ENCODE data around the gene KLF13.

Gene KLF13

DNA sequence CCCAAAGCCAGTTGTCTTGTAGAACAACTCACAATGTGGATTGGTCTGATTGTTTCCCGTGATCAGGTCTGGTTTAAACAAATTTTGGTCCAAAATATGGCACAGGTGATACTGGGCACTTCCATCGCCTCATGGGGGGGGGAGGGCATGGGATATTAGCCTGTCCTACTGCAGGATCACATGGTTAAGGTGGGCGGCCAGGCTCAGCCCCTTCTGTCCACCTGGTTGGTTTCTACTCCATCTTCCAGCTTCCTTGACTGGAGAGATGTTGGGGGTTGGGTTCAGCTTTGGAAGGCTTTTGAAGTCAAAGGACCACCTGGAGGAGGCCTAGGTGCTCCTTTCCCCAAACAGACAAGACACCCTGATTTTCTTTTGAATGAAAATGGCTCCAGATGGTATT lies 7.2 kb downstream of the KLF13 start:
- no peak for DNase-seq

DNA sequence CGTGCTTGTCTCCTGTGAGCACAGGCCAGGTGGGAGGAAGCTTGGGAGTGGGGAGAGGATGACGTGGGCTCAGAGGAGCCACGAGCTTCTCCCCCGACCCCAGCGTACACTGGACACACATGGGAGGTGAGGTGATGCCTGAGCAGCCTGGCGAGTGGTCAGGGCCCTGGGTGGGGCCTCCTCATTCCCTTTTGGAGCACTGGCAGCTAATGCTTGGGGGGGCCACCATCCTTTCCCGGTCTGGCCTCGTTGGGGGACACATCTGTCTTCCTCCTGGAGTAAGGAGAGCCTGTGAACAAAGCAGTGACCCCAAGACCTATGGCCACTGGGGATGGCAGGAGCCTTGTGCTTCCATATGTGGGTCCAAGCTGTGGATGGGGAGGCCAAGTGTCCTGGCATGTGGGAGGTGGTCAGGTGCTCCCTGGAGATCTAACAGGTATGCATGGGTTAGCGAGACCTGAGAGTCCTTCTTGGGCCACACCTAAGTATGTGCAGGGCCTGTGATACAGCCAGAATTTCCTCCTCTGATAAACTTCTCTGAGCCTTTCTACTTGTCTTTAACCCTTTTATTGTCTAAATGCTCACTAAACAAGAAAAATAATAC lies 9.5 kb downstream of the KLF13 start:
- DNase-seq = no peak

DNA sequence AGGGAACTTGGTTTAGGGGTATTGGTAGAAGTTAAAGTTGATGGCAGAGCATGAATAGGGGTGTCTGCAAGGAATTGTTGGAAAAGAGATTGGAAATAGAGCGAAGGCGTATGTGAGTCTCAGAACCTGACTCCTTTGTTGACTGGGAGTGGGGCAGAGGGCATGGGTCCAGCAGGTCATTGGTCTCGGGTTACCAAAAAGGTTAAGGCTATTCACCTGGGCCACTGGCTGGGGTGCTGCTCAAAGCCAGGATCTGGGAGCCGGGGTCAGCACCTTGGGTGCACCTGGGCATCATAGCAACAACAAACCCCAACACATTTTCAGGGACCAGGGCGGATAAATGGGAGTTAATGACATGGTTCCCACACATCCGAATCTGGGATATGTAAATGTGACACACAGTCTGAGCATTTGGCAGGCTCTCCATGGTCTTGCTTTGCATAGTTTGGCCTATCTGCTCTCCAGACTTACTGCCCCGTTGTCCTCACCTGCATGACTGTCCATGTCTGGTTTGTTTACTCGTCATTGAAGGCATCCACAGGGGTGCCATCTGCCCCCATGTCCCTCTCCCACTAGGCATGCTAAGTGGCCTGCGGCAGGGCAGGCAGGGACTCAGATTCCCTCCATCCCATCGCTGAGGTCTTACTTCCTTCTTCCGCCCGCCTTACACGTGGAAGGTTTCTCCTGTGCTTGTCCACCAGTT lies 10.1 kb downstream of the KLF13 start:
- no peak for DNase-seq

DNA sequence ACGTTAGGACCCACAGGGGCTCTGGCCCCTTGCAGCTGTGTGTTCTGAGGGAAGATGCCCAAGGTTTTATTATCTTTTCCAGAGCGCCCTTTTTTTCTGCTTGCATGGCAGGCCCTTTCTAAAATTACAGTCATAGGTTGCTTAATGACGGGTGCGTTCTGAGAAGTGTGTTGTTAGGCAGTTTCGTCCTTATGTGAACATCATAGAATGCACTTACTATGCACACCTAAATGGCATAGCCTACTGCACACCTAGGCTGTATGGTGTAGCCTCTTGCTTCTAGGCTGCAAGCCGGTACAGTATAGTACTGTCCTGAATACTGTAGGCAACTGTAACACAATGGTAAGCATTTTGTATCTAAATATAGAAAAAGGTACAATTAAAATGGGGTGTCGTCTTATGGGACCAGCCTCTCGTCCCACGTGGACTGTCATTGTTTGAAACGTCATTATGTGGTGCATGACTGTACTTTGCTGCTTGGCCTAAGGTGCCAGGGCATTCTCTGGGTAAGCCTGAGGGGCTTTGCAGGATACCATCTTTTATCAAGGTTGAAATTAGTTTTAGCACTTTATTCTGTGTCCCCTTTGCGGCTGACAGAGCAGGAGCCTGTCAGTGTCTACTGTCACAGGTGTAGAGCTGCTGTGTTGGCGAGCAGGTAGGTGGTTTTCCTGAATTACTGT lies 10.9 kb downstream of the KLF13 start:
- no peak for DNase-seq

DNA sequence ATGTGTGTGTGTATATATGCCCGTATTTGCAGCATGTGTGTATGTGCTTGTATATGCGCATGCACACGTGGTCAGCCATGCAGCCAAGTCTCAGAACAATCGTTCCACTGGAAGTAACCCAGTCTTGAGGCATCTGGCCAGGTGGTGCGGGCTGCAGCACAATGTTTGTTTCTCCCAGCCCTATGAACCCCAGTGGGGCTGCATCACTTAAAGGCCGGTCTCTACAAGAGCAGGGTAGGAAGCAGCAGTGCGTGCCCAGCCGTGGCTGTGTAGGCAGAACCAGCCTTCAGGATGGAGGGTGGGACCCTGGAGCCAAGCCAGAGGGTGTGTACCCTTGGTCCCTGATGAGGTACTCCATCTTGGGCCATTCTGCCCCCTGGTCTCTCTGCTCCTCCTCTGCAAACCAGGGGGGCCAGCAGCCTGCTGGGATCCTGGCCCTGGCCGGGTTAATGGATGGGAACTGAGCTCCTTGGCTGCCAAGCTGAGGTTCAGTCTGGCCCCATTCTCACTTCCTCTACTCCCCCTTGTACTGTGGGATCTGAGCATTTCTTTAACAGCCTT lies 11.8 kb downstream of the KLF13 start:
- no peak for DNase-seq

DNA sequence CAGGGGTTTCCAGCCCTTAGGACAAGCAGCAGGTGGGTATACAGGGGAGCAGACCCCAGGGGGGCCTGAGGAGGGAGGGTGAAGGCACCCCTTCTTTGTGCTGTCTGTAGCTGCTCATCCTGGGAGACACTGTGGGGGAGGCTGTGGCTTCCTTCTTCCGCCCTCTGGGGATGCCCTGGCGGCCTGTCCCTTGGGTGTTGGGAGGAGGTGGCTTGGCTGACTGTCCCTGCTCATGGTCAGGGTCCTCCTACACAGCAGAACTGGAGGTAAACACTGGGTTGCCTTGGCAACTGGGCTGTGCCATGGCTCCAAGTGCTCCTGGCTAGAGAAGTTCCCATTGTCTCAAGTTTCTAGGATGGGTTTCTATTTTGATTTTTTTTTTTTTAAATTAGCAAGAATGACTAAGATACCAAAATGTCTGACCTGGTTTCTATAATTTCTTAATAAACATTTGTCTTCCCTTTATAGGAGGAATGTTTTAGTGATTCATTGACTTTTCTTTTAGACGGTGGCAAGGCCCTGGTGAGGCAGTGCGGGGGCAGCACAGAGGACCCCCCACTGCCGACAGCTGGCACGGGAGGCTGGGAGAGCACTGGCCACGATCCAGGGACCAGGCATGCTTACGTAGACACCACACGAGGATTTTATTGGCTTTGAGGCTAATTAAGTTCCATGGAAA lies 12.4 kb downstream of the KLF13 start:
- DNase-seq = peak in 1 of 4 experiments; percentile 18

DNA sequence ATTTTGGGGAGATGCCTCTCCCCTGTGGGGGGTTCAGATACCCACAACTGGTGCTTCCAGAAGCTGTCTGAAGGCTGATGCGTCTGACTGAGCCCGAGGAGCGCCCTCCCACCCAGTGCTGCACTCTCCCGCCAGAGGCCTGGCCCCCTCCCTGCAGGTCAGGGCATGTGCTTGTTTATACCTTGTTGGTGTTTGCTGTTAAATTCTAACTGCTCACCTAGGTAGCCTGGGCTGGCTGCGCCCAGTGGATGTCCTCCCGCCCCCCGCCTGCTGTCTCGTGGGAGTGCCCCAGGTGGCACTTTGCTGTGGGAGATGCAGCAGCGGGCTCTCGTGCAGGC lies 12.9 kb downstream of the KLF13 start:
- DNase-seq = no peak

DNA sequence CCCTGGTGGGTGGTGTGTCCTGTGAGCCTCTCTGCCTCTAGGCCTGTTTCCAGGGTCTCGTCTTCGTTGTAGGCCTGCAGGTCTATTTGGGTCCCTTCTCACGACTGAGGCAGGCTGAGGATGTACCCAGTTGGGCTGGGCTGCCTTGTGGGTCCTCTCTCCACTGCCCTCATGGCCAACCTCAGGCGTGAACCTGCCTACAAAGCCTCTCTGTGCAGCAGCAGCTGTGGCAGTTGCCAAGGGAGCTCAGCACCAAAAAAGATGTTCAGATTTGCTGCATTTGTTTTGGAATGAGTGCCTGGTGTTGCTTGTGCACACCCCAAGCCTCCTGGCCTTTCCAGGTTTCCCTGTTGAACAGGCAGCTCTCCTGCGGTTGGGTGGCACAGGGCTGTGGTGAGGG lies 13.4 kb downstream of the KLF13 start:
- DNase-seq = no peak

DNA sequence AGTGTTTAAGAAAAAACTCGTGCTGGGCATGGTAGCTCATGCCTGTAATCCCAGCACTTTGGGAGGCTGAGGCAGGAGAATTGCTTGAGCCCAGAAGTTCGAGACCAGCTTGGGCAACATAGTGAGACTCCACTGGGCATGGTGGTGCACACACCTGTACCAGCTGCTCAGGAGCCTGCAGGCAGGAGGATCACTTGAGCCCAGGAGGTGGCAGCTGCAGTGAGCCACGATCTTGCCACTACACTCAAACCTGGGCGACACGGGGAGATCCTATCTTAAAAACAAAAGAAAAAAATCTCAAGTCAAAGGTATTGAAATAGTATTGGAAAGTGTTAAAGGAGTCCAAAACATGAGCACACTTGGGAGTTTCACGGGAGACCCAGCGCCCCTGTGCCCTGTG lies 14.0 kb downstream of the KLF13 start:
- DNase-seq = no peak

DNA sequence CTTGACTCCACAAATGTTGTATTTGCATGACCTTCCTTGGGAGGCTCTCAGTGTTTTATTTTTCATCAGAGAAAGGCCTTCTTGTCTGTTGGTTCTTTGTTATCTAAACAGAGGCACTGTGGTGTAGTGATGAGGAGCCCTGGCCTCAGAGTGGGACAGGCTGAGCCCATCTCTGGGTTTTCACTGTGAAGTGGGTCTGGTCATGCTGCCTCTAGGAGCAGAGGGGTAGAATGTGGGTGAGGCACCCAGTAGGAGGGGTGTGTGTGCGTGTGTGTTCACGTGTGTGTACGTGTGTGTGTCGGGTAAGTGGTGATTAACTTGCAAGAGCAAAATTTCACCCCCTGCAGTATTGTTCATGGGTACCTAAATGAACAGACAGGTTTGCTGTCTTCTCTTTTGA lies 14.4 kb downstream of the KLF13 start:
- DNase-seq = no peak

DNA sequence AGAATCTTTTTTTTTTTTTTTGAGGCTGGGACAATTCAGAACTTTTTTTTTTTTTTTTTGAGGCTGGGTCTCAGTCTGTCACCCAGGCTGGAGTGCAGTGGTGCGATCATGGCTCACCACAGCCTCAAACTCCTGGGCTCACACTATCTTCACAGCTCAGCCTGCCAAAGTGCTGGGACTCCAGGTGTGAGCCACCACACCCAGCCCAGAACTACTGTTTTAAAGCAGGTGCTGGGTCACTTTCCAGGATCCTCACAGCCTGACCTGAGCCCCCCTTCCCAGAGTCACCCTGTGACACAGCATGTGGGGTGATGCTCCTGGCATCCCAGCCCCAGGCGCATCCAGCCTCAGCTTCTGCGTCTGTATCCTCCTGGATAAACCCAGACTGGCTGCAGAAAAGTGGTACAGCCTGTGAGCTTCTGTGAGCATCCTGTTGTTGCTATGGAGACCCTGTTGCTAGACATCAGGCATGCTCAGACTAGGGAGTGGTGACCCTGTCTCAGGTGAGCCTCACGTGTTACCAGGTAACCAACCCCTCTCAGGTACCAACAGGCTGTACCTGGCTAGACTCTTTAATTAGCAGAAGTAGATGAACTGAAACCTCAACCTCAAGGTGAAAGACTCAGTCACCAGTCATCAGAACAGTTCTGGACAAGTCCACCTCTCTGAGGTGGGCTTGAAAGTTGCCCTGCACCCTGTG lies 15.0 kb downstream of the KLF13 start:
- no peak for DNase-seq

DNA sequence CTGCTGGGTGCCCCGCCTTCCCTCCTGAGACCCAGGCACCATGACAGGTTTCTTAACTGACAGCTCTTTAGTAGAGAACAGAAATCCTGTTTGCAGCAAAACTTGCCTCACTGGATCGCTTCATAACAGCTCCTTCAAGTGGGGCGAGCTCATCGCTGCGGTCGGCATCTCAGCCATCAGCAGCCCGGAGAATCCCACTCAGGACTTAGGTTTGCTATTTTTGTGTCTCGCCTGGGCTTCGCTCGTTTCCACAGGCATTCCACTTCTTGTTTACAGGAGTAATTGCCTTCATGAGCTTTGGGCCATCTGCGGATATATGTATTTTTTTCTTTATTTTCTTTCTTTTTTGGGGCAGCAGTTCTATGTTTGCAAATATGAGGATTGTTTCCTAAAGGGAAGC lies 15.7 kb downstream of the KLF13 start:
- no peak for DNase-seq

DNA sequence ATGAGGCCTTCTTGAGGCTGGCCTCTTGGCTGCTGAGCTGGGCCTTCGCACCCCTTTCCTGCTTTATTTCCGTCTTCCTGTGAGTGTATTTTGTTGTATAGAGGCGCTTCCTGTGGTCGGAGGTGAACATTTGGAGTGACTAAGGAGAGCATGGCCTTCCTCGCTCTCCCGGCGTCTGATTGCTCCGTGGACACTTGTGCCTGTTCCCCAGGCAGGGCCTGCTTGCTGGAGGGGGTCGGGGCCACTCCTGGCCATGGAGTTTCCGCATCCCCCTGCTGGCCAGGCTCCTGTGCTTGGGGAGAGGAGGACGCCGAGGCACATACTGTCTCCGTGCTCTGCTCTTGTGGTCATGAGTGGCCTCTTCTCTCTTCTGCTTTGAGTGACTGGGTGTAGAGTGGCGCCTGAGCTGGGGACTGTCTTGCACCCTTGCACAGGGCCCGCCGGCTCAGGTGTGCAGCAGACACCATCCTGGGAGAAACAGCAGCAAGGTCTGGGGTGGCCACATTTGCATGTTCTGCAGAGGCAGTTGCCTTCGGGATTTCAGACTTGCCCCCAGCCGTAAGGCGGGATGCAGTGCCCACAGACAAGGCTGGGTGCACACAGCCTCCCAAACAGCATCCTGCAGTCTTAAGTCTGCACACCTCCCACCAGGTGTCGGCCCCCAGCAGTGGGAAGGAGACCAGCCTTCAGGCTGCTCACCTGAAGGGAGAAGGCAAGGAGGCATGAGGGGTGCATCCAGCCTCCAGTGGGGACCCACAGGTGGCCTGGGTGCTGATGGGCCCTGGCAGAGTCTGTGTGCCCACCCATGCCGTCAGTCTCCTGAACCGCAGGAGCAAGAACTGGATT lies 16.4 kb downstream of the KLF13 start:
- DNase-seq = no peak

DNA sequence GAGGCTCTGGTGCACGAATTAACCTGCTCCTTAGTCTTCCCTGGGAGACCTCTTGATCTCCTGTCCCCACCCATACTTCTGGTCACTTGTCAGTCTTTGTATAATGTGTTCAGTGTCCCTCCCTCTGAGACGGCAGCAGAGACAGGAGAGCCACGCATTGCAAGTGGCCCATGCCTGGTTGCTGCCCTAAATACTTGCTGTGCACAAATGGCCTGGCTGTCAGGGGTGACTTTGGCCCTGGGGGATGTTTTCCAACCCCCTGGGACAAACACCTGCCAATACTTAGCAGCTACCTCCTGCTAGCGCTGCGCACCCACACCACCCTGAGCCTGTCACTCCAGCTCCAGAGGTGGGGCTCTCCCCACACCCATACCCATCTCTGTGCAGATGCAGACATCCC lies 17.2 kb downstream of the KLF13 start:
- no peak for DNase-seq

DNA sequence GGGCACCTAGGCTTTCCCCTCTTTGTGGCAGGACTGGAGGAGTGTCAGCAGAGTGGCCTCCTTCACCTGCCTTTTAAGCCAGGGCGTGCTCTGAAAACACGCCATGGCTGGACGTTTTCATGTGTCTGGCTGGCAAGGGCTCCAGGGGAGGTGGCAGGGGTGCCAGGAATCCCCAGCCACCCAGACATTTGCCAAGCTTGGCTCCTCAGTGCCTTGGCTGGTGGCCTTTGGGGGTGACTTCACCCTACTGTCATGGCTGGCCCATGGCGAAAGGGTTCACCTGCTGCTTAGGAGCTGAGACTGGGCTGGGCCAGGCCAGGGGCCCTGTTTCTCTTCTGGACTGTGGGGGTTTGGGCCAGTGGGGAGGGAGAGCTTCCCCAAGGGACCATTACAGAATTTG lies 17.6 kb downstream of the KLF13 start:
- DNase-seq = no peak

DNA sequence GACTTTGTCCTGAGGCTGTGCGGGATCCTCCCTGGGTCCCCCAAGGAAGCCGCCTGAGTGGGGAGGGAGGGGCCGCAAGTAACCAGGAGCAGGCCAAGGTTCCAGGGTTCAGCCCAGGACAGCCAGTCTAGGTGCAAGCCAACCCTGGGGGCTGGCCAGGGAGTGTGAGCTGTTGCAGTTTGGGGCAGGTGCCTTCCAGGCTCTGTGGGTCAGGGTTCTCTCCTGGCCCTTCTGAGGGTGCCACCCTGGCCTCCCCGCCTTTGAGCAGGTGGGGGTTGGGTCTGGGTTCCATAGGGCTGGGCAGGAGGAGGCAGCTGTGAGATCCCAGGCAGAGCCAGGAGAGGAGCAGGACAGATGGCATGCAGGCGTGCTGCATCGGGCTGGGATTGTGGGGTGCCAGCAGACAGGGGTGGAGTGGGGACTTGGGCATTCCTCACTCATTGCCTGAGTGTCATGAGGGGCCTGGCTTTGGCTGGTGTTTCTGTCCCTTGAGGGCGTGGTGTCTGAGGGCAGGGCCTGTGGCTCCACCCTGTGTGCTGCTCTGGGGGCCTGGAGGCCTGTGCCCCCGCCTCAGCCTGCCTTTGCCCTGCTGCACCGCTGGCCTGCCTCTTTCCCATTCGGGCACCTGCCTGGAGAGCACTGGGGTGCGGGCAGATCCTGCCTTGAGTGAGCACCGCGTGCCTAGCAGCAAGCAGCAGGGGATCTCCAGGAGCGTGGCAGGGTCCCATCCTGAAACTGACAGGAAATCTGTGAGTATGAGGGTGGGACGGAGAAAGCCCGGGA lies 18.4 kb downstream of the KLF13 start:
- no peak for DNase-seq

DNA sequence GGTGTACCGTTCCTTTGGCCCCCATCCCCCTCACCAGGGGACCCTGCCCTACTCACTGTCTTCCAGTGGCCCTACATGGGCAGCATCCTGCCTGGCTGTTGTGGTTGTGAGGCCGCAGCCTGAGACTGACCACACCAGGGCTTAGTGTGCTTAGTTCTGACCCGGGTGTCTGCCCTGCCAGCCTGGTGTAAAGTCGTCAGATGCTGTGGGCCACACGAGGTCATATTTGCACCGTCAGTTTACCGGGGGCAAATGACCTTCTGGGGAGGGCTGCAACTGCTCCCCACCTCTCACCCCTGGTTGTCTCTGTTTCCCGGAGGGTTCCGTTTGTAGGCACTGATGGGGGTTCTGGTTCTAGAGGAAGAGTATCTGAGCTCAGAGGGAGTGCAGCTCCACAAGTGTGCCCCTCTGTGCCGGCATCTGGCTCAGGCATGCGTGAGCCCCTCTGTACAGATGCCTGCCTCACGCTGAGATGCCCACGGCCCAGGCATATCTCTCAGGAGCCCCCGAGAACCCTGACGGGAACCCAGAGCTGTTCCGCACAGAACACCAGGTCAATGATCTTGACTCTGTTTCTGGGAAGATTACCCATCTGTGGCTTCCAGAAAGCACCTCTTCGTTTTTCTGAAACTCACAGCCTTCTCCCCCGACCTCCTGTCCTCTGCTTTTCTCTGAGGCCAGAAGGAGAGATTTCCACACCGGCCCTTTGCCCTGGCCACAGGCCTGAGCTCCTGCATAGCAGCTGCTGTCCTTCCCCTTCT lies 19.2 kb downstream of the KLF13 start:
- no peak for DNase-seq

DNA sequence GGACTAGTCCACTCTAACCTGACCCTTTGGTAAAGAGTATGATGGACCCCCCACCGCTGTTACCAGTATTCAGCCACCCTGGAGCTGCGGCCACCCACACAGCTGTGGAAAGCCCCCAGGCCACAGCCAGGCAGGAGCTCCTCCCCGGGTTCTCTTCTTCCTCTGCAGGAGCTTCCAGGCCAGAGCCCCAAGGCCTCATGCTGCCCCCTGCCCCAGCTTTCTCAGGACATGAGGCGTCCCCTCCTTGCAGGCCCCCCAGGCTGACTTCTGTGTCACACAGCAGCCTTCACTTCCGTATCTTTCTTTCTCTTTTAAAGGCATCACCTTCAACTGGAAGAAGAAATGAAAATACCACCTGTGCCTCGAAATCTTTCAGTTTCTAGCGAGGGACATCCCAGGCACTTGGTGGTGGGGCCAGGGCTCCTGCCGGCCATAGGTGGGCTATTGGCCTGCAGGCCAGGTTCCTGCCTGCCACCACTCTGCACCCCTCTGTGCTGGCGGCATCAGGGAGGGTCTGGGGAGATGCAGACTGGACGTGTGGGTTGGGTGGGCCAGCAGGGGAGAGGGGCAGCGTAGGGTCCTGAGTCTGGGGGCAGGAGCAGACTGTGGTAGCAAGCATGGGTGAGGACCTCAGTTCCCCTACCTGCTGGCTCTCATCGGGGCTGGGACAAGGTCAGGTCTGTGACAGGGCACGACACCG lies 19.9 kb downstream of the KLF13 start:
- no peak for DNase-seq

DNA sequence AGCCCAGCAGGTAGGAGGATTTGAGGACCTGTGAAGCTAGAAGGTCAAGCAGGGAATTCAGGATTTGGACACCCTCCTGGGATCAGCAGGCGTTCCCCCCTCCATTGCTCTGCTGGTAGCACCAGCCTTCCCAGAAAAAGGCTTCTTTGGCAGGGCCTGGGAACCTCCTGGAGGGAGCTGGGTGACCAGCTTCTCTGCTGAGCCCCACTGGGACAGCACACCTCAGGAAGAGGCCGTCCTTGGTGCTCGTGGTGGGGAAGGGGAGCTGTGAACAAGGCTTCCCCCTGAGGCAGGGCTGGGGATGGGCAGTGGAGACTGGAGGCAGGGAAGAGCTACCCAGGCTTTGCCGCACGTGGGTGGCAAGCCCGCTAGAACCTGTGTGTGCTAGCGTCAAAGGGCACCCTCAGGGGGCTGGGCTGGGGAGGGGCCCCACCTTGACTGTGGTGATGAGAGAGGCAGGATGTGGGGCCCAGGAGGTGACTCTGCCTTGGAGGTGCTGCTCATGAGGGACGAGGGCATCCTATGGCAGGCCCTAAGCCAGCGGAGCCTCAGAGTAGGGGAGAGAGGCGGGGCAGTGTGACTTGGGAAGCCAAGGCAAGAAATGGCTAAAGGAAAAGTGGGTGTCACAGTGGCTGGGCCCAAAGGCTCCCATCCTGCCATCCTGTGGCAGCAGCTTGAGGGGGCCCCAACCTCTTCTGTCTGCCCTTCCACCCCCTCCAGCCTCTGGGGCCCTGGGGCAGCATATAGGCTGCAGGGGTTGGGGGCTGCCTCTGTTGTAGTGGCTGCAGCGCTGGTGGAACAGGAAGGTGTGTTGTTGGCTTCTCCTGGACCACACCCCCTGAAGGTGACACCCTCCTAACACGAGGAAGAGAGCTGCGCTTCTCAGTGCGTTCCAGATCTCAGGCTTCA lies 20.7 kb downstream of the KLF13 start:
- DNase-seq = peak; percentile 36 to 80 (median 64)

All from activated CD4-positive, CD25-positive, alpha-beta regulatory T cell (primary cell).